ENCODE data around the gene ABCC10.
"Not testable (repeated sequence)": the region's sequence is repeated elsewhere in the genome, so short reads cannot be mapped to it uniquely, and the experiment has no call there.

The ABCC10 gene

DNA sequence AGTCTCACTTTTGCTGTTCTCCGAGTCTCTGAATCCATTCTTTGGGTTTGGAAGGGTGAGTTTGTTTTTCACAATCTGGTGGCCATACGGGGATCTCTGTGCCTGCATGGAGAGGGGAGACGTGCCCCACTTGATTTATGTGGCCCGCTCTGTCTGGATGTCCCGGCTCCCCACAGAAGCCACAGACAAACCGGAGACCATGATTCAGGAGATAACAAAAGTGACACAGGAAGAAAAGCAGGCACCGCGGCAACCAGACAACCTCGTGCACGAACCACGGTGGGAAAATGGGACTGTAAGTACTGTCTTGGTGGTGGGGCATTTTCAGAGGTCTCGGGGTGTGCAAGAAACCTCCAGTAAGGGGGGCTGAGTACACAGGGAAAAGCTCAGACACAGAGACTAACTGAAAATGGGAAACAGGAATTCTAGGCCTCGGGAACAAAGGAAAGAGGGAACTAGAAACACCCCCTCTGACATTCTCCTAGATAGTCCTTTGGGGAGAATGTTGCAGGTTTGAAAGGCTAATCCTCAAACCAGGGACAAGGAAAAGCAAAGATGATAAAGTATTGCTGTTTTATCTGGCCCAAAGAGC, 35.8 kb upstream of the ABCC10 start:
- Histone ChIP-seq H3K9me3 (ENCODE audit: control insufficient read depth, insufficient read depth, low read length) (no peaks in the 10 kb centered on the region), H3K4me1 (ENCODE audit: control insufficient read depth, insufficient read depth, low read length) (0 out of 2 replicates have a peak, but pooled peaks cover 3% of the 10 kb centered on the region), H3K27me3 (ENCODE audit: control insufficient read depth, insufficient read depth, low read length) (no peaks in the 10 kb centered on the region), H3K27ac (ENCODE audit: low read length) (no peak overlapping the region), H3K36me3 (ENCODE audit: control insufficient read depth, insufficient read depth, low read length) (no peaks in the 10 kb centered on the region), H3K4me3 (ENCODE audit: low read length) (no peak overlapping the region)
- DNase-seq (ENCODE audit: low read depth, low spot score), result no peak
- WGBS (ENCODE audit: insufficient coverage, insufficient read length), result no CpG with 5 or more reads among the region's 13 CpGs

DNA sequence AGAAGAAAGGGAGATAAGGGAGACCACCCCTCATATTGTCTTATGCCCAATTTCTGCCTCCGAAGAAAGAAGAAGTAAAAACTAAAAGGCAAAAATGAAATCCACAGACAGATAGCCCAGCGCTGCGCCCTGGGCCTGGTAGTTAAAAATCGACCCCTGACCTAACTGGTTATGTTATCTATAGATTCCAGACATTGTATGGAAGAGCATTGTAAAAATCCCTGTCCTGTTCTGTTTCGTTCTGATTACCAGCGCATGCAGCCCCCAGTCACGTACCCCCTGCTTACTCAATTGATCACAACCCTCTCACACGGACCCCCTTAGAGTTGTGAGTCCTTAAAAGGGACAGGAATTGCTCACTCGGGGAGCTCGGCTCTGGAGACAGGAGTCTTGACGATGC, 34.2 kb upstream of the ABCC10 start:
- no CpG with 5 or more reads among the region's 11 CpGs for WGBS (ENCODE audit: insufficient coverage, insufficient read length)

DNA sequence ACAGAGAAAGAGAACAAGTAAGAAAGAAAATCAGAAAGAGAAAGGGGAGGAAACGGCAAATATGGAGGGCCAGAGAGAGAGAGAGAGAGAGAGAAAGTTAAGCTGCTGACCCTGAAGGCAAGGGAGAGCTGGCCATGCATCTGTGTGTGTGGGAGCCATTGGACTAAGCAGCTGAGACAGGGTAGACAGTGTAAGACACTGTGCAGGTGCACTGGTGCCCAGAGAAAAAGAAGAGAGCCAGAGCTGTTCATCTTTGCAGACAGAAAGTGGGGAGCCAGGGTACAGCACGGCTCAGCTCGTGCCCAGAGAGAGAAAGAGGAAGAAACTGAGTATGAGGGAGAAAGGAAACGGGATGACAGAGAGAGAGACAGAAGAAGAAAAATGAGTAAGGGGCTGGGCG, 33.7 kb upstream of the ABCC10 start:
- no peak for DNase-seq (ENCODE audit: low read depth, low spot score)
- Histone ChIP-seq H3K27ac (ENCODE audit: low read length) (no peak overlapping the region), H3K36me3 (ENCODE audit: control insufficient read depth, insufficient read depth, low read length) (no peaks in the 10 kb centered on the region), H3K4me1 (ENCODE audit: control insufficient read depth, insufficient read depth, low read length) (0 out of 2 replicates have a peak, but pooled peaks cover 3% of the 10 kb centered on the region), H3K4me3 (ENCODE audit: low read length) (no peak overlapping the region), H3K9me3 (ENCODE audit: control insufficient read depth, insufficient read depth, low read length) (no peaks in the 10 kb centered on the region), H3K27me3 (ENCODE audit: control insufficient read depth, insufficient read depth, low read length) (no peaks in the 10 kb centered on the region)
- no CpG with 5 or more reads among the region's 5 CpGs for WGBS (ENCODE audit: insufficient coverage, insufficient read length)

More for the DNA sequence above, 34.2 kb upstream of the ABCC10 start:
- not testable (repeated sequence) for H3K9me3 ChIP-seq (ENCODE audit: control insufficient read depth, insufficient read depth, low read length); H3K4me3 ChIP-seq (ENCODE audit: low read length); DNase-seq (ENCODE audit: low read depth, low spot score); H3K36me3 ChIP-seq (ENCODE audit: control insufficient read depth, insufficient read depth, low read length); H3K4me1 ChIP-seq (ENCODE audit: control insufficient read depth, insufficient read depth, low read length); H3K27ac ChIP-seq (ENCODE audit: low read length); H3K27me3 ChIP-seq (ENCODE audit: control insufficient read depth, insufficient read depth, low read length)

DNA sequence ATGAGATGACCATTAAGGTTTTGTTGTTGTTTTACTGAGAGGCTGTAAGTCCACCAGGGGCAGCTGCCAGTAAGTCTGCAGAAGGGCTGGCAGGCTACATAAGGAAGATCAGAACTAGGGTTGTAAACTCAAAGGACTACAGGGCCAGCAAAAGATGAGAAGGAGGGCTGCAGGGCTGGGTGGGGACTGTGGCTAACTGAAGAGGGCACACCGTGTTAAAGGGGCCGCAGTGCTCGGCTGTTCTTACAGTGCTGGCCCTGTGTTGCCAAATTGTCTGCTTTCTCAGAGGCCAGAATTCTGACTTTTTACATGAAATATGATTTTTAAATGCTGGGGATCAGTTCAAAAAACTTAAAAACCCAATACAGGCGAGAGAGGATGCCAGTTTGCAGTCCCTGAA, 32.4 kb upstream of the ABCC10 start:
- no peaks in the 10 kb centered on the region for H3K27me3 ChIP-seq (ENCODE audit: control insufficient read depth, insufficient read depth, low read length)
- no peak for DNase-seq (ENCODE audit: low read depth, low spot score)
- no peaks in the 10 kb centered on the region for H3K36me3 ChIP-seq (ENCODE audit: control insufficient read depth, insufficient read depth, low read length)
- no peak overlapping the region for H3K27ac ChIP-seq (ENCODE audit: low read length)
- H3K4me3 ChIP-seq (ENCODE audit: low read length), result no peak overlapping the region
- no CpG with 5 or more reads among the region's 4 CpGs for WGBS (ENCODE audit: insufficient coverage, insufficient read length)
- H3K9me3 ChIP-seq (ENCODE audit: control insufficient read depth, insufficient read depth, low read length), result no peaks in the 10 kb centered on the region
- 0 out of 2 replicates have a peak, but pooled peaks cover 3% of the 10 kb centered on the region for H3K4me1 ChIP-seq (ENCODE audit: control insufficient read depth, insufficient read depth, low read length)

DNA sequence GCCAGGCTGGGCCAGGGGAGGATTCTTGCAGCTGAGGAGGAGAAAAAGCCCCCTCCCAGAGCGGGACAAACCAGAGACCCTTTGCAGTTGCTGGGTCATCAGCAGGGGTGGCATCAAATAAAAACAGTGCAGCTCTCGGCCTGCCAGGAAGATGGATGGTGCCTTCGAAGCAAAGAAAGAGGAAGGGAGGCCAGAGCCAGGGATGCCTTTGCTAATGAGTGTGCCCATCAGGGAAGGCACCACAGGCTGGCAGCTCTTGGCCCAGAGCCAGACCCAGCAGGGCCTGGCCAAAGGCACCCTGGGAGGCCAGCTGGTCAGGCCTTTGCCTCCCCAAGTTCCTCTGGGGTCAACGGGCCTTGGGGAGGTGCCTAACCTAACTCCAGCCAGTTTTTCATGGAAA, 31.6 kb upstream of the ABCC10 start:
- no CpG with 5 or more reads among the region's 4 CpGs for WGBS (ENCODE audit: insufficient coverage, insufficient read length)
- Histone ChIP-seq H3K4me3 (ENCODE audit: low read length) (no peak overlapping the region), H3K4me1 (ENCODE audit: control insufficient read depth, insufficient read depth, low read length) (0 out of 2 replicates have a peak, but pooled peaks cover 3% of the 10 kb centered on the region), H3K9me3 (ENCODE audit: control insufficient read depth, insufficient read depth, low read length) (no peaks in the 10 kb centered on the region), H3K27me3 (ENCODE audit: control insufficient read depth, insufficient read depth, low read length) (no peaks in the 10 kb centered on the region), H3K27ac (ENCODE audit: low read length) (no peak overlapping the region), H3K36me3 (ENCODE audit: control insufficient read depth, insufficient read depth, low read length) (no peaks in the 10 kb centered on the region)
- DNase-seq (ENCODE audit: low read depth, low spot score), result no peak

DNA sequence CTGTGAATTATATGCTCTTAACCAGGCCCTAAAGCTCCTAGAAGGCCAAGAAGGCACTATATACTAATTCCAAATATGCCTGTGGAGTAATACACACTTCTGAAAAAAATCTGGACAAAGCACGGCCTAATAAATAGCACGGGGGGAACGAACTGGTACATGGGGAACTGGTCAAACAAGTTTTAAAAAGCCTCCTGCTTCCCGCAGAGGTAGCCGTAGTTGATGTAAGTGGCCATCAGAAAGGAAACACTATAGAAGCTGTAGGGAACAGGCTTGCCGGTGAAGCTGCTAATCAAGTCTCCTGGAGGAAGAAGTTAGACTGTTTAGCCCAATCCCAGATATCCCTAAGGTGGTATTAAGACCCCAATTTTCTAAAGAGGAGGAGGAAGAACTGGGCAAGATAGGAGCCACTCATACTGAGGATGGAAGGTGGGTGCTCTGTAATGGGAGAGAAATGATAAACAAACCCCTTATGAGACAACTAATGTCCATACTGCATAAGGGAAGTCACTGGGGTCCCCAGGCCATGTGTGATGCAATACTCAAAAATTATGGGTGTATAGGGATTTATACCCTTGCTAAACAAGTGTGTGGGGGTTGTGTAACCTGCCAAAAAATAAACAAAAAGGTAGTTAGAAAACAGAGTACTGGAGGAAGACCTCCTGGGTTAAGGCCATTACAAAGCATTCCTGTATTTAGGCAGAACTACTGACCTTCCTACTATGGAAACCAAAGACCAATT, 30.8 kb upstream of the ABCC10 start:
- Histone ChIP-seq H3K9me3 (ENCODE audit: control insufficient read depth, insufficient read depth, low read length) (no peaks in the 10 kb centered on the region), H3K27ac (ENCODE audit: low read length) (no peak overlapping the region), H3K4me3 (ENCODE audit: low read length) (no peak overlapping the region), H3K36me3 (ENCODE audit: control insufficient read depth, insufficient read depth, low read length) (no peaks in the 10 kb centered on the region), H3K27me3 (ENCODE audit: control insufficient read depth, insufficient read depth, low read length) (no peaks in the 10 kb centered on the region), H3K4me1 (ENCODE audit: control insufficient read depth, insufficient read depth, low read length) (0 out of 2 replicates have a peak, but pooled peaks cover 2% of the 10 kb centered on the region)
- DNase-seq (ENCODE audit: low read depth, low spot score), result no peak
- no CpG with 5 or more reads among the region's 6 CpGs for WGBS (ENCODE audit: insufficient coverage, insufficient read length)

DNA sequence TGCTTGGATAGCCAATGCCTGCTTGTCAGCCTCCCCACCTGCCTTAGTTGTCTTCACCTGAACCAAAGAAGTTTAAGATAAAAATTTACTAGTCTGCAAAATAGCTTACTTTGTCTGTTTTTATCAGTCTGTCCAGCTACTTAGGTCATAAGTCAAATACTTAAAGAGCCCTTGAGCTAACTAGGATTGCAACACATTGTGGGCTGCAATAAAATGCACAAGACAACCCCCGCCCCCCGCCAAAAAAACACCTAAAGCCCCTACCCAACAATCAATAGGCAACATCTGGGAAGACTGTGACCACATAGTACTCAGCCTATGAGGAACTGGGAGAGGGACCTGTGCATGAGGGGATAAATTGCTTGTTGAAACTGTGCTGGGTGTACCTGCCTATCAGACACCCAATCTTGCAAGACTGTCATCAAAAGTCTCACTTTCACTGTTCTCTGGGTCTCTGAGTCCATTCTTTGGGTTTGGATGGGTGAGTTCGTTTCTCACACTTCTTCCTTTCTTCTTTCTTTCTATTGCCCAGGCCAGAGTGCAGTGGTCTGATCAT, 27.3 kb upstream of the ABCC10 start:
- Histone ChIP-seq H3K4me3 (ENCODE audit: low read length) (no peak overlapping the region), H3K36me3 (ENCODE audit: control insufficient read depth, insufficient read depth, low read length) (no peaks in the 10 kb centered on the region), H3K9me3 (ENCODE audit: control insufficient read depth, insufficient read depth, low read length) (no peaks in the 10 kb centered on the region), H3K27ac (ENCODE audit: low read length) (no peak overlapping the region), H3K4me1 (ENCODE audit: control insufficient read depth, insufficient read depth, low read length) (peaks cover 4% of the 10 kb centered on the region; the same call in 1 of the 2 replicates), H3K27me3 (ENCODE audit: control insufficient read depth, insufficient read depth, low read length) (no peaks in the 10 kb centered on the region)
- DNase-seq (ENCODE audit: low read depth, low spot score), result no peak
- WGBS (ENCODE audit: insufficient coverage, insufficient read length), result no CpG with 5 or more reads among the region's 3 CpGs

DNA sequence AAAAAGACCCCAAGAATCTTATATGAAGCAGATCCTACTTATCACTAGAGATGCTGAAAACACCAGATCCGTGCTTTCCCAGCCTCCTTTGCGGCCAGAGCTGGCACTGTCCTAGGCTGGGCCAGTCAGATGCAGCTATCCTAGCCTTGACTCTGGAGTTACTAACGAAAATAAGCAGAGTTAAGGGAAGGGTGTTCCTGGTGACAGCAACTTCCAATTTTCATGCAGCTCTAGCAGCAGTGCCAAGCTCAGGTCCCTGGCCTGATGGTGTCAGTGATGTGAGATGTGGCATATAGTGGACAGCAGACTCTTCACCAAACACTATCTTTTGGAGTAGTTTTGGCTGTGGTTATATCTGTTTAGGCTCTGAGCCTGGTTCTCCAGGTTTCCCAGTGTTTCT, 25.6 kb upstream of the ABCC10 start:
- no CpG with 5 or more reads among the region's 3 CpGs for WGBS (ENCODE audit: insufficient coverage, insufficient read length)
- no peaks in the 10 kb centered on the region for H3K36me3 ChIP-seq (ENCODE audit: control insufficient read depth, insufficient read depth, low read length)

DNA sequence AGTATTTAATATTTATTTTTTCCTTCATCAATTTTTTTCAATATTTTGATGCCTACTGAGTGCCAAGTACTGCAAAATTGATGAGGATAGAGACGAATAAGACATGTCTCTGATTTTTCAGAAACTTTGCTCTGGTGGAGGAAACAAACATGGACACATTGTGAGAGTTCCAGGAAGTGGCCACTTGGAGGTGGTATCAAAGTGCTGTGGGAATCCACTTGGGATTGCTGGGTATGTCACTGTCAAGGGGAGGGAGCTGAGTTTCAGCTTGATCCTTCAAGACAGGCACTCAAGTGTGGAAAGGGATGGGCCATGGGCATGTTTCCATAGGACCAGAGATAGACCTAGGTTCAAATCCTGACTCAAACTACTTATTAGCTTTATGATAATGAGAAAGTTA, 24.5 kb upstream of the ABCC10 start:
- Histone ChIP-seq H3K36me3 (ENCODE audit: control insufficient read depth, insufficient read depth, low read length) (no peaks in the 10 kb centered on the region), H3K27ac (ENCODE audit: low read length) (no peak overlapping the region), H3K4me1 (ENCODE audit: control insufficient read depth, insufficient read depth, low read length) (peaks cover 2% of the 10 kb centered on the region; the same call in 1 of the 2 replicates), H3K27me3 (ENCODE audit: control insufficient read depth, insufficient read depth, low read length) (no peaks in the 10 kb centered on the region), H3K9me3 (ENCODE audit: control insufficient read depth, insufficient read depth, low read length) (no peaks in the 10 kb centered on the region), H3K4me3 (ENCODE audit: low read length) (no peak overlapping the region)
- DNase-seq (ENCODE audit: low read depth, low spot score), result no peak
- no CpG with 5 or more reads among the region's 1 CpG for WGBS (ENCODE audit: insufficient coverage, insufficient read length)

More for the DNA sequence above, 25.6 kb upstream of the ABCC10 start:
- DNase-seq (ENCODE audit: low read depth, low spot score), result no peak
- Histone ChIP-seq H3K27ac (ENCODE audit: low read length) (no peak overlapping the region), H3K4me3 (ENCODE audit: low read length) (no peak overlapping the region), H3K9me3 (ENCODE audit: control insufficient read depth, insufficient read depth, low read length) (no peaks in the 10 kb centered on the region), H3K4me1 (ENCODE audit: control insufficient read depth, insufficient read depth, low read length) (peaks cover 2% of the 10 kb centered on the region; the same call in 1 of the 2 replicates), H3K27me3 (ENCODE audit: control insufficient read depth, insufficient read depth, low read length) (no peaks in the 10 kb centered on the region)

DNA sequence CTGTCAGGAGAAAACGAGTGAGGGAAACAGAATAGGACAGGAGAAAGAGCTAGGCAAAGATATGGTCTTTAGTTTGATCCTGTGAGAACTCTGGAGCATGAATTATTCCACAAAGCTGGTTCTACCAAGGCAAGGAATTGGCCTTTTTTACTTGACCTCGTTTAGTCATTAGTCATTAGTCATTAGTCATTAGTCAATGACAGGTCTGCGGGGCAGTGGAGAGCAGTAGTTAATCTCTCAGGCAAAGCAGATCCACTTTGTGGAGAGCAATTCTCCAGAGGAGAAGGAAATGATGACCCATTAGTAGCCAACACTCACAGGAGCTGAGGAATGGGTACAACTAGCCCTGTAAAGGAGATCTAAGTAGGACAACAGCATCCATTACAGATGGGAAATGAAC, 22.0 kb upstream of the ABCC10 start:
- no CpG with 5 or more reads among the region's 3 CpGs for WGBS (ENCODE audit: insufficient coverage, insufficient read length)
- DNase-seq (ENCODE audit: low read depth, low spot score), result no peak
- Histone ChIP-seq H3K9me3 (ENCODE audit: control insufficient read depth, insufficient read depth, low read length) (no peaks in the 10 kb centered on the region), H3K27ac (ENCODE audit: low read length) (no peak overlapping the region), H3K27me3 (ENCODE audit: control insufficient read depth, insufficient read depth, low read length) (no peaks in the 10 kb centered on the region), H3K4me3 (ENCODE audit: low read length) (no peak overlapping the region), H3K36me3 (ENCODE audit: control insufficient read depth, insufficient read depth, low read length) (no peaks in the 10 kb centered on the region), H3K4me1 (ENCODE audit: control insufficient read depth, insufficient read depth, low read length) (peaks cover 2% of the 10 kb centered on the region; the same call in 1 of the 2 replicates)

Data from iPS DF 6.9 (cell line).